ENCODE results near the gene MSRB3. TPM values are rescaled to one million over a fixed set of nuclear protein-coding genes. Genes with fewer than 3 reads are reported as not detected.

MSRB3 gene
- total RNA-seq, 1 experiment from 2014 or later = 1.1 TPM

- Histone ChIP-seq H3T11ph (ENCODE audit: low read length) (no peak overlapping the region), H4K20me1 (ENCODE audit: control insufficient read depth, insufficient read depth, insufficient read length) (no peaks in the 10 kb centered on the region), H3K4ac (ENCODE audit: low read depth, low read length) (no peak overlapping the region), H3K23ac (ENCODE audit: insufficient read length, low read depth, low read length) (no peak overlapping the region), H3K4me2 (ENCODE audit: insufficient read depth, insufficient read length, low read length) (no peak overlapping the region), H3K79me1 (ENCODE audit: insufficient read depth, low read depth, low read length, poor library complexity, severe bottlenecking) (no peaks in the 10 kb centered on the region), H4K91ac (ENCODE audit: insufficient read length, low read depth, low read length) (no peak overlapping the region), H3K18ac (ENCODE audit: insufficient read length, low read depth, low read length) (no peak overlapping the region), H3K9ac (ENCODE audit: extremely low read depth, insufficient read length, low read length) (no peak overlapping the region), H3K23me2 (ENCODE audit: insufficient read length, low read depth, low read length, poor library complexity, severe bottlenecking) (peaks cover 8% of the 10 kb centered on the region), H2AFZ (ENCODE audit: low read length) (no peak overlapping the region), H2BK12ac (ENCODE audit: insufficient read length, low read depth, low read length) (no peak overlapping the region), H3K79me2 (ENCODE audit: insufficient read depth, low read length) (no peaks in the 10 kb centered on the region), H2BK20ac (ENCODE audit: low read depth, low read length, poor library complexity, severe bottlenecking) (no peak overlapping the region), H2AK5ac (ENCODE audit: insufficient read length, low read length) (no peak overlapping the region), H3K56ac (ENCODE audit: insufficient read length, low read depth, low read length) (no peak overlapping the region), H2BK120ac (ENCODE audit: low read depth, low read length, poor library complexity, severe bottlenecking) (no peak overlapping the region), H4K8ac (replicated peaks; ENCODE audit: insufficient read length, low read depth, low read length) (no peak overlapping the region), H3K27me3 (ENCODE audit: insufficient read depth, low read length) (peaks cover 2% of the 10 kb centered on the region; the same call in 1 of the 2 replicates), H2BK15ac (ENCODE audit: low read depth, low read length) (no peak overlapping the region), H2BK5ac (ENCODE audit: insufficient read length, low read length) (no peak overlapping the region), H3K9me3 (ENCODE audit: control insufficient read depth, low read depth, low read length) (no peaks in the 10 kb centered on the region), H3K14ac (ENCODE audit: insufficient read depth, low read length) (no peak overlapping the region), H4K5ac (ENCODE audit: insufficient read length, low read depth, low read length) (no peak overlapping the region), H3K27ac (ENCODE audit: insufficient read length, low read depth, low read length) (no peak overlapping the region), H3K4me1 (ENCODE audit: insufficient read depth, low read length) (peaks cover 3% of the 10 kb centered on the region; the same call in 1 of the 2 replicates)
- Mint-ChIP-seq H3K36me3 (ENCODE audit: insufficient read depth in 1 of 3, low read depth in 3 of 3) (no peaks in the 10 kb centered on the region), H3K27ac (no peak overlapping the region), H3K4me3 (no peak overlapping the region), H3K4me1 (peaks cover 10 to 19% of the 10 kb centered on the region in 2 experiments), H3K9me3 (no peaks in the 10 kb centered on the region; a peak in 1 of 5 replicates), H3K27me3 (ENCODE audit: low read depth) (peaks cover 30% of the 10 kb centered on the region)
- no peak for TF ChIP-seq CTCF (conservative IDR thresholded peaks at IDR 0.05)
- no CpG with 5 or more reads among the region's 3 CpGs for WGBS (ENCODE audit: extremely low coverage, insufficient read length, low lambda C conversion rate)
- DNase-seq = no peak
These were observed 2.9 kb upstream of the MSRB3 start for GRCh38 chr12:65275627-65276026.
